ENCODE results near the gene BCKDK. TPM values are rescaled to one million over a fixed set of nuclear protein-coding genes. Genes with fewer than 3 reads are reported as not detected.

The BCKDK gene
- total and polyA plus RNA-seq, 2 of the 13 experiments (the other 11 are each of a cell fraction or from before 2014, with no cell fraction given): 24.9 to 42.6 TPM

GRCh38 chr16:31080035-31080629 is 28.1 kb upstream of the BCKDK start (continued):
- no peak for TF ChIP-seq SNAPC4 (CRISPR knock-in tag; IDR thresholded peaks at IDR 0.05)
- no peak for TF ChIP-seq MAZ (IDR thresholded peaks at IDR 0.05; ENCODE audit: borderline replicate concordance, low read depth, low read length)
- TF ChIP-seq MAZ (CRISPR knock-in tag; IDR thresholded peaks at IDR 0.05; ENCODE audit: low read depth): no peak
- TF ChIP-seq ZNF337 (CRISPR knock-in tag; IDR thresholded peaks at IDR 0.05; ENCODE audit: borderline replicate concordance, low read depth): no peak
- no peak for TF ChIP-seq MNT (IDR thresholded peaks at IDR 0.05)
- TF ChIP-seq SRSF1 (optimal IDR thresholded peaks at IDR 0.05; ENCODE audit: low read depth, low read length): no peak
- no peak for TF ChIP-seq ATF2 (CRISPR knock-in tag; IDR thresholded peaks at IDR 0.05)
- TF ChIP-seq GPN1 (CRISPR knock-in tag; IDR thresholded peaks at IDR 0.05; ENCODE audit: borderline replicate concordance): no peak
- no peak for TF ChIP-seq HNF4G (IDR thresholded peaks at IDR 0.05; ENCODE audit: borderline replicate concordance, low read depth, low read length)
- no peak for TF ChIP-seq HNF4G (CRISPR knock-in tag; IDR thresholded peaks at IDR 0.05; ENCODE audit: borderline replicate concordance, low read depth)
- TF ChIP-seq ARHGAP35 (CRISPR knock-in tag; IDR thresholded peaks at IDR 0.05; ENCODE audit: borderline replicate concordance): no peak
- TF ChIP-seq ZNF687 (CRISPR knock-in tag; IDR thresholded peaks at IDR 0.05): 0 out of 2 replicates have a peak, but pooled peaks have one; percentile 2
- TF ChIP-seq SRSF4 (IDR thresholded peaks at IDR 0.05; ENCODE audit: low read depth, low read length, poor library complexity, severe bottlenecking): no peak
- TF ChIP-seq ZNF3 (CRISPR knock-in tag; IDR thresholded peaks at IDR 0.05): no peak
- no peak for TF ChIP-seq ZNF562 (CRISPR knock-in tag; IDR thresholded peaks at IDR 0.05; ENCODE audit: borderline replicate concordance)
- no peak for TF ChIP-seq SRSF9 (IDR thresholded peaks at IDR 0.05; ENCODE audit: borderline replicate concordance, insufficient read depth, low read depth, low read length, poor library complexity, severe bottlenecking)
- TF ChIP-seq JDP2 (CRISPR knock-in tag; IDR thresholded peaks at IDR 0.05; ENCODE audit: borderline replicate concordance): no peak
